HFF-Myc (cell line): ENCODE measurements around the gene SLC1A5.
"Not testable (repeated sequence)": the region's sequence is repeated elsewhere in the genome, so short reads cannot be mapped to it uniquely, and the experiment has no call there.

ENCODE experiments used
- DNase-seq: peaks from one replicate; pipeline ENCODE4 v3.0.0-alpha.2; 2011; ENCODE audit warnings: low read depth; ENCODE audit errors: extremely low read depth
- H3K4me3 ChIP-seq: replicated peaks from 2 replicates; pipeline ENCODE4 v1.5.1; 2011; ENCODE audit warnings: low read depth, mild to moderate bottlenecking, control low read depth, low read length
- CTCF ChIP-seq: IDR thresholded peaks from 2 replicates; pipeline ENCODE4 v1.5.1; 2012; ENCODE audit warnings: mild to moderate bottlenecking, low read depth, low read length, control low read depth; ENCODE audit errors: missing control alignments

The SLC1A5 gene

GRCh38 chr19:46776927-46777911, 11.2 kb downstream of the SLC1A5 start:
- TF ChIP-seq CTCF, result no peak
- DNase-seq, result no peak
- no peak overlapping the region for H3K4me3 ChIP-seq

- DNase-seq, result no peak
- TF ChIP-seq CTCF, result no peak
- no peak overlapping the region for H3K4me3 ChIP-seq
Measured at GRCh38 chr19:46775642-46776258, 12.6 kb downstream of the SLC1A5 start.

GRCh38 chr19:46773018-46773399, 15.4 kb downstream of the SLC1A5 start:
- no peak overlapping the region for H3K4me3 ChIP-seq
- DNase-seq, result no peak
- no peak for TF ChIP-seq CTCF

DNA sequence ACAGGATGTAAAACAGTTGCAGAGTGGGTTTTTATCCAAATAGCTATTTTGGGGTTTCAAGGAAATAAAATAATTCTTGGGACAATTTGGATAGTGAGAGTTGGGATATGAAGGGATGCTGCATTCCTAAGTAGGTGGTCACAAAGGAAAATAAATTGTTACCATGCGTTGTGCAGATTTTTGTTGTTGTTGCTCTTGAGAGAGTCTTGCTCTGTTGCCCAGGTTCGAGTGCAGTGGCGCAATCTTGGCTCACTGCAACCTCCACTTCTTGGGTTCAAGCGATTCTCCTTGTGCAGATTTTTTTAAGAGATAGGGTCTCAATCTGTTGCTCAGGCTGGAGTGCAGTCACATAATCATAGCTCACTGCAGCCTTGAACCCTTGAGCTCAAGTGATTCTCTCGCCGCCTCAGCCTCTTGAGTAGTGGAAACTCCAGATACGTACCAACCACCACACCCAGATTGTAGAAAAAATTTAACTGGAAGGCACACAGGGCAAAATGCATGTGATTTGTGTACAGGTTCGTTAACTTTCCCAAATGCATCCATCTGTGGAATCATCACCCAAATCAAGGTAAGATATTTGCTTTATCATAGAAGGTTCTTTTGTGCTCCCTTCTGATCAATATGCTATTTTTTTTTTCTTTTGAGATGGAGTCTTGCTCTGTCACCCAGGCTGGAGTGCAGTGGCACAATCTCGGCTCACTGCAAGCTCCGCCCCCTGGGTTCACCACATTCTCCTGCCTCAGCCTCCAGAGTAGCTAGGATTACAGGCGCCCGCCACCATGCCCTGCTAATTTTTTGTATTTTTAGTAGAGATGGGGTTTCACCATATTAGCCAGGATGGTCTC, 16.0 kb downstream of the SLC1A5 start:
- no peak for DNase-seq
- no peak overlapping the region for H3K4me3 ChIP-seq
- TF ChIP-seq CTCF, result no peak

DNA sequence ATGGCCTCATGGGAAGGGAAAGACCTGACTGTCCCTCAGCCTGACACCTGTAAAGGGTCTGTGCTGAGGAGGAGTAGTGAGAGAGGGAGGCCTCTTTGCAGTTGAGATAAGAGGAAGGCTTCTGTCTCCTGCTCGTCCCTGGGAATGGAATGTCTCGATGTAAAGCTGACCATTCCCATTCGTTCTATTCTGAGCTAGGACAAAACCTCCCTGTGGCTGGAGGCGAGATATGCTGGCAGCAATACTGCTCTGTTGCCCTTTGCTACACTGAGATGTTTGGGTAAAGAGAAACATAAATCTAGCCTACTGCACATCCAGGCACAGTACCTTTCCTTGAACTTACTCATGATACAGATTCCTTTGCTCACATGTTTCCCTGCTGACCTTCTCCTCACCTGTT, 19.6 kb downstream of the SLC1A5 start:
- DNase-seq, H3K4me3 ChIP-seq: not testable (repeated sequence)

- TF ChIP-seq CTCF, result peak; percentile 87
- H3K4me3 ChIP-seq, result no peak overlapping the region
- DNase-seq, result no peak
Measured at GRCh38 chr19:46766569-46767317, 21.7 kb downstream of the SLC1A5 start.
